NK-92 (cell line): ENCODE measurements around the gene RNF208.
"Not testable (repeated sequence)": the region's sequence is repeated elsewhere in the genome, so short reads cannot be mapped to it uniquely, and the experiment has no call there.

Experiments used
- DNase-seq: peaks from one replicate; lab custom pipeline; 2025; ENCODE audit not compliant: unreplicated experiment; lab: John Stamatoyannopoulos, UW

Gene RNF208

GRCh38 chr9:137222190-137223077 lies at the start of gene RNF208:
Gene RNF208 (minus strand): TSS chr9:137222240. CDS start chr9:137221212, 1,028 bp downstream.
- DNase-seq: no peak

- DNase-seq: no peak
Observed at GRCh38 chr9:137271696-137272076, 49.6 kb upstream of the RNF208 start.

- DNase-seq: no peak
Observed at GRCh38 chr9:137270929-137271695, 49.1 kb upstream of the RNF208 start.

GRCh38 chr9:137269231-137269772 lies 47.3 kb upstream of the RNF208 start:
- no peak for DNase-seq

- DNase-seq: no peak
Observed at GRCh38 chr9:137268538-137269201, 46.6 kb upstream of the RNF208 start.

- DNase-seq: no peak
Observed at GRCh38 chr9:137267933-137268355, 45.9 kb upstream of the RNF208 start.

- no peak for DNase-seq
Observed at GRCh38 chr9:137266585-137267453, 44.8 kb upstream of the RNF208 start.

GRCh38 chr9:137266162-137266527 lies 44.1 kb upstream of the RNF208 start:
- DNase-seq: no peak

- no peak for DNase-seq
Observed at GRCh38 chr9:137265496-137266161, 43.6 kb upstream of the RNF208 start.

GRCh38 chr9:137264067-137264466 lies 42.0 kb upstream of the RNF208 start:
- no peak for DNase-seq

GRCh38 chr9:137263506-137263905 lies 41.5 kb upstream of the RNF208 start:
- no peak for DNase-seq

- DNase-seq: no peak
Observed at GRCh38 chr9:137262909-137263285, 40.9 kb upstream of the RNF208 start.

- DNase-seq: not testable (repeated sequence)
Observed at GRCh38 chr9:137262173-137262908, 40.3 kb upstream of the RNF208 start.

GRCh38 chr9:137256856-137257255 lies 34.8 kb upstream of the RNF208 start:
- DNase-seq: no peak

GRCh38 chr9:137256362-137256761 lies 34.3 kb upstream of the RNF208 start:
- no peak for DNase-seq

GRCh38 chr9:137255448-137256114 lies 33.5 kb upstream of the RNF208 start:
- no peak for DNase-seq

GRCh38 chr9:137254624-137255447 lies 32.8 kb upstream of the RNF208 start, which contains the start of gene NELFB:
Gene NELFB (plus strand): TSS chr9:137255327.
- peak; percentile 40 for DNase-seq
